Daoy (cell line): ENCODE results near the gene LMNTD1. TPM values are rescaled to one million over a fixed set of nuclear protein-coding genes. Genes with fewer than 3 reads are reported as not detected.
A peak's percentile ranks its signal among the peaks of the same experiment; 100 is the strongest.

ENCODE experiments used
- DNase-seq: peaks from one replicate; pipeline ENCODE4 v3.0.0-alpha.2; 2015; ENCODE audit warnings: low read depth
- total RNA-seq: library from RNA; depleted of rRNA; stranded (reverse); fragments of >200 nt; shearing (Covaris generic); gene quantifications from 2 replicates; pipeline ENCODE4 v1.2.3, GENCODE V29; 2014

LMNTD1 gene
- total RNA-seq, 1 experiment from 2014 or later, result 0.57 TPM

DNA sequence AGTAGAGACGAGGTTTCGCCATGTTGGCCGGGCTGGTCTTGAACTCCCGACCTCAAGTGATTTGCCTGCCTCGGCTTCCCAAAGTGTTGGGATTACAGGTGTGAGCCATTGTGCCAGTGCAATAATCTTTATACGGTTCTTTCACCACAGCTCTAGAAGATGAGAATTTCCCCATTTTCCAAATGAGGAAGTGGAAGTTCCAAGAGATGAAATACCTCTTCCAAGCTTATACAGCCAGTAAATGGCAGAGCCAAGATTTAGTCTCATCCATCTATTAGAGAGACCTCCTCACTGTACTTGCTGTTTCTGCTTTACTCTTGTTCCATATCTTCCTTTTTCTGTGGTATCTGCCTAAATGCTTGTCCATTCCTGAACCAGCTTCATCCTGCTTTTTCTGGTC, 3.1 kb upstream of the LMNTD1 start:
- no peak for DNase-seq

DNA sequence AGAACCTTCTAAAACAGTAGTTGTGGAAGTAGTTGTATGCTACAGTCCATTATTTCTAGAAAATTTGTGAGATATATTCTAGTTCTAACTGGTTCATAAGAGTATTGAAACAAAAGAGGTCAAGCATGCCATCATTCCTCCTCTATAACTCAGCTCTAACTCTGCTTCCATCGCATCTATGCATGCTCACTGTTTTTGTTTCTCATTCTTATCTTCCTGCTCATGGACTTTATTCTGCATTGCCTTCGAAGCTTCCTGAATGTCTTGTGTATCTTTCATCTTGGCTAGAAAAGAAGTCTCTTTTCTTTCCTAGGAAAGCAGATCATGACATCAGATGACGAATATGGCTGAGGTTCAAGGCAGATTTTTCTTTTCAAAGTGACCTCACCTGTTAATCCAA, 402 bp downstream of the LMNTD1 start:
- DNase-seq, result no peak

DNA sequence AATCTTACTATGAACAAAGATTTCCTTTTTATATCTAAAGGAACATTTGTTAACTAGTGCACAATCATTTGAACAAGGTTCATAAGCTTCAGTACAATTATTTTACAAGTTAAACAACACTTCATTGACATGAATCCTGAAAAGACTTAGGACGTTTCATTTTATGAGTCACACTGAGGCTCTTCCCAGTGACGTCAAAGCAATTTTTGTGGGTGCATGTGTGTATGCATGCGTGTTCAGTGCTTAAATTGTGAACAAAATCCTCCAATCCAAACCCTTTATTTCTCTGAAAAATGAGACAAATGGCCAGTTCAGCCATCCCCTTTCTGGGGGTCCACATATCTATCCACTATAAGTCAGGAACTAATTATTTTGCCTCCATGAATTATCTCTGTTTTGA, 2.9 kb downstream of the LMNTD1 start:
- peak; percentile 33 for DNase-seq

DNA sequence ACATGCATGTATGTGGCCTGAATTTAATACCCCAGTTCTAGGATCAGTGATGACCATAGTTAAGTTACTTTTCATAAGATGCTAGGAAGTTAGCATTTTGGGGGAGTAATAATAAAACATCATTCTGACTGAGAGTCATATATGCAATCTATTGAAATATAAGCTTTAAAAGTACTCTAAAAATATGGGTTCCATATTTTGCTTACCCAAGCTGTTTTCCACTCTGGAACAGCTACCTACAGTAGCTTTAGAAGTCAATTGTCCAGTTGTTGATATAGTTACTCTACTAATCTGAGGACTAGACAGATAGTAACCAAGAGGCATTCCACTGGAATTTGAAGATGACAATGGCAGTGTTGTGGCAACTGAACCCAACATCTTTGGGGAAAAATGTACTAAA, 4.0 kb downstream of the LMNTD1 start:
- no peak for DNase-seq

DNA sequence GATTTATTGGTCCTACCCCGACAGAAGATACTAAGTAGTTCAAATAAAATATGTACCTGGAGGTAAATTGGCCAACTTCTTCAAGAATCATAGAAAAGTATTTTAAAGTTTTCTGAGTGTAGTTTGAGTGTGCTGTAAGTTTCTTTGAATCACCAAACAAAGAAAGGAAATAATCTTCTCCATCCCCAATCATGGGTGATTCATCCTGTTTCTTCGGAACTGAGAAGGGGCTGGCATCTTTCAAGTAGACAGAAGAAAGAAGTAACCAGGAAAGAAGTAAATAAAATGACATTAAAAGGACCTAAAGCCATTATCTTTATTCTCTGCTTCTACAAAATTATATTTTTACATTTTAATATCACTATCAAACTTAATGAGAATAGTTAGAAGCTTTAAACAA, 6.8 kb downstream of the LMNTD1 start:
- DNase-seq, result no peak

DNA sequence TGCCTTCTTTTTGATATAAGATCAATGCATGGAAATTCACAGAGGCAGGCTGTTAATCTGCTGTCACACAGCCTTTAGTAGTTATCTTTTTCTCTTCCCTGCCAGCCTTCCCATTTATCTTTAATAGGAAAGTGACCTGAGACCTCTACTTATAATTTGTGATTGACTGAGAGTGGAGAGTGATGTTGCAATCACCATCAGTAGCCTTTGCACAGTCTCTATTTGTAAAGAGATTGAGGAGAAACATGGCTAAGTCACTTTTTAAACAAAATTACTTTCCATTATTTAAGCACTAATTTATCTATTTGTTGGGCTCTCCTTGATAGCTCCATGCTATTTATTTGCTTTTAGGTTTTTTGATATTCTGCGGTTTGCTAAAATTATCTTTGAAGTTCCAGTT, 19.9 kb downstream of the LMNTD1 start:
- no peak for DNase-seq

DNA sequence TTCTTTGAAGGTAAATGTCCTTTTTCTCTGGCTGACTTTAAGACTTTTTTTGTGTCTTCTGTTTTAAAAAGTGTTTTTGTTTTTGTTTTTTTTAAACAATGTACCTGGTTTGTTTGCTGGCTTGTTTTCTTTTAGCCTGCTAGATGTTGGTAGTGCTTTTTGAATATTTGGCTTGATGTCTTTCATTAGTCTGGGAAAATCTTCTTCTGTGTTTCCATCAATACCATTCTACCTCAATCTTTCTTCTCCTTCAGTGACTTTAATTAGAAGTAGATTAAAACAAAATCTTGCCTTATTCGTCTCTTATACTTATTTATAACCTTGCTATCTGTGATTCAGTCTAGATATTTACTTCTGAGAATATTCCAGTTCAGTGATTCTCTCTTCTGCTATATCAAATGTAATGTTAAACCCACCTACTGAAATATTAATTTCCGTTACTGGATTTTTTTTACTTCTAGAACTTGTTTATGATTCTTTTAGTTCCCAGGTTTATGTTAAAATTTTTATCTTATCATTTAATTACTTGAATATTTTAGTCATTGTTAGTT, 21.5 kb downstream of the LMNTD1 start:
- no peak for DNase-seq

DNA sequence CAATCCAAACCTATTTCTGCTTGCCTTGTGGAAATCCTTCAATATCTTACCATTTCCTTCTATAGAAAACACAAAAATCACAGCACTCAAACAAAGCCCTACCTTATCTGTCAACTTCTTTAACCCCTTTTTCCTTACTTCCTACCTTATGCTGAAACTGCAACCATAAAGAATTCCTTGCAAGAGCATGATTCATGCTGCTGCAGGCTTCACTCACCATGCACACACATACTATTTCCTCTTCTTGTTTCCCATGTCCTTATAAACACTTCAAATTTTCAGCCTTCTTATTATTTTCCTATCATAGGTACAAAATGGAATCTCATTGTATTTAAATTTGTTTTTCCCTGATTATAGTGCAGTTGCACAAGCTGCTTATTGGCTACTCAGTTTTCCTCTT, 23.3 kb downstream of the LMNTD1 start:
- DNase-seq, result peak; percentile 6

DNA sequence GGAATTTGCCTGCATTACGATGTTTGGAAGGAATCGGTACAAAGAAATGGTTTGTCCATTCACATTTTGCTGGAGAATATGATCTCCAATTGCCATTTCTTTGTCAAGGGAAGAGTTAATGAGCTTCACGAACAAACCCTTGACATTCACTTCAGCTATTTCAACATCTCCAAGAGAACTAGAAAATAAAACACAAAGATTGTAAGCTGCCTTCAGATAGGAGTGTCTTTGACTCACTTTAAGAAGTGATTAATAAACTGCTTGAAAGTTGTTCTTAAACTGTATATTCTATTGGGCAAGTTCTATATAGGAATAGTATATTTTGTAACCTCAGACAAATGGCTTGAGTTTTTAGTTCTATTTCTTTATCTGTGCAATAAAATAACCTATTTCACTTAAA, 26.3 kb downstream of the LMNTD1 start:
- DNase-seq, result no peak

DNA sequence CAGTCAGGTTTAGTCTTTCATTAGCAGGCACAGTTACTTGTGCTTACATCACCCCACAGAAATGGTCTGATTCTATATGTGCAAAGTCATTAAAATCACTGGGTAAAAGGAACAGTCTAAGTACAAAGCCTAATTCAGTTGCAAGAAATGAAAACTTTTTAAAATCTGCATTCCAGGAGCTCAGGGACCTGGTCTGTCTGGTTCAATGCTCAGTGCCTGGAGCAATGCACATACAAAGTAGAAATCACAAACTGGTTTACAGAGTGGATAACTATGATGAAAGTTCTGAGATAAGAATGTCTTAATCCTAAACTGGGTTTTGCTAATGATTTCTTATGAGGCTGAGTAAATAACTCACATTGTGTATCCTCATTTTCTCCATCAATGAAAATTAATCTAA, 28.7 kb downstream of the LMNTD1 start:
- DNase-seq, result no peak

DNA sequence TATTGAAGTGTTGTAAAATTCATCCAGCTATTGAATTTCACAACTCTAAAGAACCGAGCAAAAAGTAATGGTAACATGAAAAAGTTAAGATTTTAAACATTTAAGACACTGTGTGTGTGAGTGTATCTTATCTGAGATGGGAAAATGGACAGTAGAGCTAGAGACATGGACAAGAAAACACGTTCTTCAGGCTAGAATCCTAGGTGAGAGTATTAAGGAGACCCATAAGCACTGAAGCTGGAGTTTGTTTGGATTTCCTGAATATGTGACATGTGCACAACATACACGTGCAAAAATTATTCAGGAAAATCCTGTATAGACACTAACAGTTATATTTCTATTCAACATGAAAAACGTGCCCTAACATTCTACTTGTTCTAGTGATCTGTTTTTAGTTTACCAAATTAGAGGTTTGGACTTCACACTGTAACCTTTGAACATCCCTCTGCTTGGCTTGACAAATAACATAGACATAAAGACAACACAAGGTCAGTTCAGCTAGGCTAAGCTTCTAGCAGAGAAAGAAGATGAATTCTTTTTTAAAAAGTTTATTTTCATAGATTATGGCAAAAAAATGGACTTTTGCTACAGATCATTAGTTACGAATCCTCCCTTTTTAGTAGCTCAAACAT, 31.3 kb downstream of the LMNTD1 start:
- no peak for DNase-seq

DNA sequence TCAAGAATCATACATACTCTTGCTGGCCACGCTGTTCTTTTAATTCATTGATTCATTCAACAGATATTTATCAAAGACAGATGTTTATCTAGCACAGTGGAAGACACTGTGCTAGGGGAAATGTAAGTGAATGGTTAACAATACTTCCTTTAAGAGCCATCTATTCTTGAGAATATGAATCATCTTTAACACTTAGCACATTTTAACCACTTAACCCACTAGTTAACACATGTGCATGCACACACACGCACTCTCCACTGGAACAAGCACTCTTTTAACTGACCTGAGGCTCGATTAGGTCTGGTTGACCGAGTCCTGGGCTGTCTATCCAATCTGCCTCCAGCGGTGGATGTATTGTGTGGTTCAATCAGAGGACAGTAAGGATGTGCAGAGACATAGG, 34.6 kb downstream of the LMNTD1 start:
- DNase-seq, result peak; percentile 7

DNA sequence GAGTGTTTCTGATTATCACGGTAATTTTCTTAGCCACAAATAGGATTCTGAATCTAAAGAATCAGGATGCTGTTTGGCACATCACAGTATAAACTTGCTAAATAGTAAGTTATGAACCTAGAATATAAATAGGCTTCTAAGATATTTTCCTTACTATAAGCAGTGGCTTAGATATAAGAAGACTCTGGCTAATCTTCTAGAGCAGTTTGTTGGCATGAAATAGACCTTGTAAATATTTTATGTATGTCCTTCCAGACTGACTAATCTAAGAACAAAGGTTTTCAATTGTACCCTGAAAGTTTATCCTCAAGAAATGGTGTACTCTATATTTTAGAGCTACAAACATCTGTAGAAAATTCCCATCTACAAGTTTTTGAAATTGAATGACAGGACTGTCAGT, 48.3 kb downstream of the LMNTD1 start:
- DNase-seq, result no peak

DNA sequence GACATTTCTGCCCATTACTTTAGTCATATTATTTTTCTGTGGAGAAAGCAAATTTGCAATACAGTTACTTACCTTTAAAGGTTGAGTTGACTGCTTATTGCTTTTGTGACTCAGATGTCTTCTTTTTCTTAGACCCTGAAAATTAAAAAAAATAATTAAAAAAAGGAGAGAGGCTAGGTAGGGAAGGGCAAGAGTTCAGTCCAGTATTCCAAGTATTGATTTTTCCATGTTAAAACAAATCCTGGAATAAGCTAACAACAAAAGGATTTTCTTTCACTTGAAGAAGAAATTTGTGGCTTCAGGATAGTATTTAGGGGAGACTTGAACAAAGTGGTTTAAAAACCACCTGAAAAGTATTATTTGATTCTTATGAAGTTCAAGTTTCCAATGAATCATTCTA, 49.4 kb downstream of the LMNTD1 start:
- no peak for DNase-seq

DNA sequence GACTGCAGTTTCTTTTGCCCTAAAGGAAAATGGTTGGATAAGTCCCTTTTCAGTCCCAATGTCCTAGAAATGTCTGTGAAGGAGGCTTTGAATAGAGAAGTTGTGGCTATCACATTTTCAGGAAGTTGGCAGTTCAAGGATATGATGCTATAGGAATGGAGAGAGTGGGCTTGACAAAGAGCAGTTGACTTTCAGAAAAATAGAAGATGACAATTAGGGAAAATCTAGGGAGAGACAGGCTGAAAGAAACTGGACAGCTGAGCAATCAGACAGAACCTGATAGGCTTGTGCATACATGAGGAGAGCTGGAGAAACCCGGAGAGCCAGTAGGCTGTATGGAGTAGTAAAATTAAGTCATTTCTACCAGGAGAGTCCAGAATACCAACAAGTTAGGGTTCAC, 50.5 kb downstream of the LMNTD1 start:
- no peak for DNase-seq

DNA sequence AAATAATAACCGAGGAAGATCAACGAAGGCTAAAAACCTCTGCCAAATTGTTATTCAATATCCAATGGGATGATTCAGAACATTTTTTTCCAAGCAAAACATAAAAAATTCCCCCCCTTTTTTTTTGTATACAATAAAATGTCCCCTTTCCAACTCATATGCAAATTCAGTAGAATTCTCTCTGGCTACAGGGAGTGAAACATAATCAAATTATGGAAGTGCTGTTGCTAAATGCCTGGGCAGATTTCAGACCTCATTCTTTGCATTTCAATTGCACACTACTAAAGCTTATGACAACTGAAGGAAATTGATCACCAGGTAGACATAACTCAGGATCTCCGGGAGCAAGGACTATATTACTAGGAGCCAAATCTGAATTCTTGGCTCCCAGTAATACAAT, 51.0 kb downstream of the LMNTD1 start:
- no peak for DNase-seq

DNA sequence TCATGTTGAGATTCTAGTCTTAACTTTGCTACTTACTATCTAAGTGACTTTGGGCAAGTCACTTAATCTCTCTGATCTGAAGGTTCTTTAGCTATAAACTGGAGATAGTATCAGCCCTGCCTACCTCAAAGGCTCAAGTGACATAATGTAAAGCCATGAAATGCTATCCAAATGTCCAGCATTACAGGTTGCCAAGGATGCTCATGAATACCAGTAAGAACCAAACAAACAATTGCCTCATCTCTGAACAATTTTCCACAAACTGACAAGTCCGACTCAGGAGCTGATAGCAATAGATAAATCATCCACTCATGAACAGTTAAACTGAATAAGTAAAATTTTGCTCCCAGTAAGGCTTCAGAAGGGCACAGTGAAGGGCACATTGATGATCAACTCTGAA, 51.5 kb downstream of the LMNTD1 start:
- DNase-seq, result no peak

DNA sequence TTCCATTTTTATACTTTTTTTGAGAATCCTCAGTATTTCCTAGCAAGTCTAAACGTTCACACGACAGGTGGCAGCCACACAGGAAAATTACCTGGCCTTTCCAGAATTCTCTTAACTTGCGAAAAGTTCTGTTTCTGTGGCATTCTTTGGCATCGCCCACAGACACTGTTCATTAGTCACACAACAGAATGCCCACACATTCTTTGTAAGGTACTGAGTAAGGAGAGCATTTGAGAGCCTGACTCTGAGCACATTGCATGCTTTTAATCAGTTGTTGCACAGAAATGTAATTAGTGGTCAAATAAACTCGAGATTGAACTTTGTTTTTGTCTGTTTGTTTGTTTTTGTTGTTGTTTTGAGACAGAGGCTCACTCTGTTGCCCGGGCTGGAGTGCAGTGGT, 52.4 kb downstream of the LMNTD1 start:
- DNase-seq, result no peak

DNA sequence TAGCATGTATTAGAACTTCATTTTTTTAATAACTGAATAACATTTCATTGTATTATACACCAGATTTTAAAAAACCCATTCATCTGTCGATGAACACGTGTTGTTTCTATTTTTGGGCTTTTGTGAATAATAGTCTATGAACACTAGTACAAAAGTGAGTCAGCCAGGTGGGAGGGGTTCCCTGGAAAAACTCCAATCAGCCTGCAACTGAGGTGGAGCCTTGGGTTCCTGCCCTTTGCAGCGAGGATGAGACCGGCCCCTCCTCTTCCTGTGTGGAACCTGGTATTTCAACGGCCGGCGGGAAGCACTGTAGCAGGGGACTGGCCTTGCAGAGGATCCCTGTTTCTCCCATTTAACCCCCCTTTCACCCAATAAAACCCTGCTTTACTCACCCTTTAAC, 56.1 kb downstream of the LMNTD1 start:
- DNase-seq, result no peak

DNA sequence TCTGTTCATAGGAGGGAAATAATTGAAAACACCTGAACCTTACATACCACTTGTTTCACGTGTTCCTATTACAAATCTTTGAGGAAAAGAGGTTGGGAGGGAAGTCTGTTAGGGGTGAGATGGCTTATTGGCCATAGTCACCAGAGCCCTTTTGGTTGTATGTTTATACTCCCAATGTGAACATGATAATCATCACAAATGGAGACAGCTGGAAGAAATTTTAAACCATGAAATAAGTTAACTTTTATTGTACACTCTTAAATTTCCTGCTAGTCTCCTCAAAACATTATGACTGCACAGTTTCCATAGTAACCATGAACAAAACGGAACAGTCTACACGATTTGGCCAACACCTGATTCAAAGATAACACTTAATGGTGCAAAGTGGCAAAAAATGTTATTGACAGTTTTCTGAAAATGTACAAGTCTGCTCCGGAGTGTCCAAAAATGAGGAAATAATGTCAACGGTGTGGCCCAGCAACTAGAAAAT, 56.9 kb downstream of the LMNTD1 start:
- peak; percentile 16 for DNase-seq

DNA sequence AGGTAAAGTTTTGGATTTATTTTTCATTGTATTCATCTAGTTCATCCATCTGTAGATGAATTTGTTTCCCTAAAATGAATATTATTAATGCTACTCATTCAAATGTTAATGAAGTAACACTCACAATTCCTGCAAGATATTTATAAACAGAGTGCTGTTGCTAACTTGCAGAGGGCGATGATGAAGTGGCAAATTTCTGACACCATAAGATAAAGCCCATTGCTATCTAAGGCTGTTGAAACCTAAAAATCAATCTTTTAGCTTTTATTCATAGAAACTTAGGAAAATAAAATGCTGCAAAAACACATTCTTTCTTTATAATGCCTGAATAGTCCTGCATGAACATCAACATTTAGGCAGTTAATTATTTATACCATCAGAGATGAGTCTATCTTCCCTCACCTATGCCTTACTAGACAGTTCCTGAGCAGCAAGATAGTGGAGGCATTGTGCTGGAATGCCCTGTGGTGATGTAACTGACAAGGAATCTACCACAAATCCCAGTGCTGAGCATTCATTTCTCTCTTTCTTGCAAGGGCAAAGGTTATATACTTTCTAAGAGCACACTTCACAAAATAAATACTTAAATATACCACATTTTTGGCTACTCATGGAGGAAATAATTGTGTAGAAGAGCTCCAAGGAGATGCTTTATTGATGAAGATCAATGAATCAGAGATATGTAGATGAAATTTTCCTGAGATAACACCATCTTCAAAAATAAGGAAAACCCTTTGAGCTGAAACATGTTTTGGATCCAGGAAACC, 57.6 kb downstream of the LMNTD1 start:
- DNase-seq, result peak; percentile 77

DNA sequence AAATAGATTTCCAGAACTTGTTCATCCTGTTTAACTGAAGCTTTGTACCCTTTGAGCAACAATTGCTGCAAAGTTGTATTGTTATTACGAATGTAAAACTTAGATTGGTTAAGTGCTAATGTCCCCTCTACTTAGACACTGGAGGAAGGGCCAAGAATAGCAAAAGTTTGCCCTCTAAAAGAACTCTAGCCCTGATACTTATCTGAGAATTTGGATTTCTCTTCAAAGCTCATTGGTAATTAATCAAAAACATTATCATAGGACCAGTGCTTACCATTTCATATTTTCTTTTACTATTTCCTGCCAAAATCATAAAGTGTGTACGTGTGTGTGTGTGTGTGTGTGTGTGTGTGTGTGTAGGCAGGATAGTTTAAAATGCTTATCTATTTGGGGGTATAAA, 58.2 kb downstream of the LMNTD1 start:
- no peak for DNase-seq

DNA sequence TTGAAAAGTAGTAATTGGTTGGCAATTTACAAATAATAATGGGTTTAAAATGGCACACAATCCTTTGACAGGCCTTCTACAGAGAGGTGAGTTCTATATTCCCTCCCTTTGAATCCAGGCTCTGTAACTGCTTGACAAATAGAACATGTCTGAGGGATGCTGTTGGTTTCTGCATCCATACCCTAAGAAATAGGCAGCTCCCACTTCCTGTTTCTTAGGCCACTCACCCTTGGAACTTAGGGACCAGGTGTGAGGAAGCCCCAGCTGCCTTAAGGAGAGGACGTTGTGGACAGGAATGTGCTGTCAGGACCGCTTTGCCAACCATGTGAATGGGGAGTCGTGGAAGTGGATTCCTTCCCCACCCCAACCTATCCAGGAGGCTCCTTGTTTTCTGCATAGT, 59.4 kb downstream of the LMNTD1 start:
- DNase-seq, result no peak
